Measurements from ENCODE around the gene ANKRD1.
"Not testable (repeated sequence)": the region's sequence is repeated elsewhere in the genome, so short reads cannot be mapped to it uniquely, and the experiment has no call there.

ANKRD1 gene

GRCh38 chr10:90912174-90912573, 8.7 kb downstream of the ANKRD1 start:
- DNase-seq (ENCODE audit: low read depth in 2 of 2) = no peak

DNA sequence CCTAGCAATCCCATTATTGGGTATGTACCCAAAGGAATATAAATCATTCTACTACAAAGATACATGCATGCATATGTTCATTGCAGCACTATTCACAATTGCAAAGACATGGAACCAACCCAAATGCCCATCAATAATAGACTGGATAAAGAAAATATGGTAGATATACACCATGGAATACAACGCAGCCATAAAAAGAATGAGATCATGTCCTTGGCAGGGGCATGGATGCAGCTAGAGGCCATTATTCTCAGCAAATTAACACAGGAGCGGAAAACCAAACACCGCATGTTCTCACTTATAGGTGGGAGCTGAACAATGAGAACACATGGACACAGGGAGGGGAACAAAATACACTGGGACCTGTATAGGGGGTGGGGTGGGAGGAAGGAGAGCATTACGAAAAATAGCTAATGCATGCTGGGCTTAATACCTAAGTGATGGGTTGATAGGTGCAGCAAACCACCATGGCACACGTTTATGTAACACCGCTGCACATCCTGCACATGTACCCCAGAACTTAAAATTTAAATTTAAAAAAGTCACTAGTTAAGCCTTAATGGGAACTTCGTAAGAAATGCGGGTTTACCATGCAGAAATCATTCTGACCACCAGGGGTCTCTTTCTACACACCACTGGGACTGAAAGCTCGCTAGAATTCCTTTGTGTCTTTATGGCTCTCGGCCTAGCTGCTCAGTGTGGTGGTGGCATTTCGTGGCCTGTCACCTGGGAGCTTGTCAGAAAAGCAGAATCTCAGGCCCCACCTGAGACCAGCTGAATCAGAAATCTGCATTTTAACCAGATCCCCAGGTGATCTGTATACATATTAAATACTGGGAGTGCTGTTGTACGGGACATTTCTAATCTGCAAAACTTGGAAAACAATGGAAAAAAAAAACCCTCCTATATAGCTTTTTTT, 9.5 kb downstream of the ANKRD1 start:
- no peak for DNase-seq (ENCODE audit: low read depth in 2 of 2)

- no peak for DNase-seq (ENCODE audit: low read depth in 2 of 2)
Observed at GRCh38 chr10:90906596-90906995, 14.3 kb downstream of the ANKRD1 start.

- DNase-seq (ENCODE audit: low read depth in 2 of 2) = no peak
Observed at GRCh38 chr10:90905925-90906324, 15.0 kb downstream of the ANKRD1 start.

- not testable (repeated sequence) for DNase-seq (ENCODE audit: low read depth in 2 of 2)
Observed at GRCh38 chr10:90896916-90897315, 24.0 kb downstream of the ANKRD1 start.

GRCh38 chr10:90893190-90893589, 27.7 kb downstream of the ANKRD1 start:
- no peak for DNase-seq (ENCODE audit: low read depth in 2 of 2)

DNA sequence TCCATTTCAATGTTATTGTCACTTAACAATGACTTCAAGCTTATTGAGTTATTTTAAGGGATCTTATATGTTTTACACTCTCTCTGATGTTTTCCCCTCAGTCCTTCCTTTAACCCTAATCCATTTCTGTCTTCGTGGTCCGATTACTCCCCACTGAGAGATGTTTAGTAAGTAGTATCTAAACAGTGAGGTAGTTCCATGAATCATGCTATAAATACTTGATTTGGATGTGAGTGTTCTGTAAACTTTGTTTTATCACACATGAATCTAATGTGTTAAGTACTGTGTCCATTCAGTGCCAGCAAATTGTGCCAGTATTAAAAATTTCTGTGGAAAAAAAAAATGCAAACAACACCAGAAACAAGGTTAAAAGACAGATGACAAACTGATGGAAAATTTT, 30.5 kb downstream of the ANKRD1 start:
- DNase-seq (ENCODE audit: low read depth in 2 of 2) = no peak

GRCh38 chr10:90889636-90890035, 31.3 kb downstream of the ANKRD1 start:
- no peak for DNase-seq (ENCODE audit: low read depth in 2 of 2)

- no peak for DNase-seq (ENCODE audit: low read depth in 2 of 2)
Observed at GRCh38 chr10:90888387-90888786, 32.5 kb downstream of the ANKRD1 start.

- DNase-seq (ENCODE audit: low read depth in 2 of 2) = no peak
Observed at GRCh38 chr10:90887555-90887954, 33.3 kb downstream of the ANKRD1 start.

GRCh38 chr10:90885176-90885575, 35.7 kb downstream of the ANKRD1 start:
- DNase-seq (ENCODE audit: low read depth in 2 of 2) = no peak

GRCh38 chr10:90884431-90884830, 36.5 kb downstream of the ANKRD1 start:
- DNase-seq (ENCODE audit: low read depth in 2 of 2) = no peak

DNA sequence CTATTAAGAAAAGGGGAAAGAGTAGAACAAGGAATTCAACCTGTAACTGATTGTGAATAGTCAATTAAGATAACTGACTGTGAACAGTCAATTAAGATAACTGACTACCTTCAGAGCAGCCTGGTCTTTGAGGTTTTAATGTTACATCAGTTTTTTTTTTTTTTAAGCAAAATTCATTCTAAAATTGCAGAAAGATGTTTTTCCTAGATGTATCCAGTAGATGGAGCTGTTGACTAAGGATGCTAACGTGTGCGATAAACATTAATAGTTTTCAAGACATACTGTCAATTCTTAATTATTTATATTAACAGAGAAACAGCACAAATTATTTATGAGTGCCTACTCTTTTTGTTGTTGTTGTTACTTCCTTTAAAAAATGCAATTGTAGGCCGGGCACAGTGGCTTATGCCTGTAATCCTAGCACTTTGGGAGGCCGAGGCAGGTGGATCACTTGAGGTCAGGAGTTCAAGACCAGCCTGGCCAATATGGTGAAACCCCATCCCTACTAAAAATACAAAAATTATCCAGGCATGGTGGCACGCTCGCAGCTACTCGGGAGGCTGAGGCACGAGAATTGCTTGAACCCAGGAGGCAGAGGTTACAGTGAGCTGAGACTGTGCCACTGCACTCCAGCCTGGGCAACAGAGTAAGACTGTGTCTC, 40.7 kb downstream of the ANKRD1 start:
- not testable (repeated sequence) for DNase-seq (ENCODE audit: low read depth in 2 of 2)

GRCh38 chr10:90879062-90879461, 41.8 kb downstream of the ANKRD1 start:
- DNase-seq (ENCODE audit: low read depth in 2 of 2) = no peak

GRCh38 chr10:90872648-90873020, 48.3 kb downstream of the ANKRD1 start:
- no peak for DNase-seq (ENCODE audit: low read depth in 2 of 2)

- peak; percentile 62 to 66 for DNase-seq (ENCODE audit: low read depth in 2 of 2)
Observed at GRCh38 chr10:90871766-90872647, 48.9 kb downstream of the ANKRD1 start, which contains the start of gene RPP30. Gene RPP30, plus strand, starts transcription at chr10:90871974. Its CDS starts 13 bp downstream, at chr10:90871987.

DNA sequence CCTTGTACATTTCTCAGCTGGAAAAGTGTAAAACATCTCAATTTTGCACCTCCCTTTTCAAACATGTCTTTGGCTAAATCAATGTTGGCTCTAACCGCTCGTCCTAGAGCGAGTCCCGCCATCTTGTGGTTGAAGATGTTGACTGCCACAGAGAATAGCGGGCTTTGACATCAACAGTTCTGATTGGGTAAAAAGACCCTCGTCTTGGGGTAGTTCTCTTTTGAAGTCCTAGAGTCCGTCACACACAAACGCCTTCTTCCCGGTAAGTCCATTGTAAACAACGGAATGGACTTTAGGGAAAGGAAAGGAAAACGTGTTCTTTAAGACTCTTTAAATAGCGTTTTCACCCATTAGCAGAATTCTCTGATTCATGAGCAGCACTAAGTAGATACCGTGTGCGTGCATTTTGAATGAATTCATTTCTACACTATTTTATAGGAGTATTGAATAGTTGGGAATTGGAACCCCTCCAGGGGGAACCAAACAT, 49.6 kb downstream of the ANKRD1 start:
- no peak for DNase-seq (ENCODE audit: low read depth in 2 of 2)

GRCh38 chr10:90866050-90866598, 54.8 kb downstream of the ANKRD1 start:
- DNase-seq (ENCODE audit: low read depth in 2 of 2) = no peak

DNA sequence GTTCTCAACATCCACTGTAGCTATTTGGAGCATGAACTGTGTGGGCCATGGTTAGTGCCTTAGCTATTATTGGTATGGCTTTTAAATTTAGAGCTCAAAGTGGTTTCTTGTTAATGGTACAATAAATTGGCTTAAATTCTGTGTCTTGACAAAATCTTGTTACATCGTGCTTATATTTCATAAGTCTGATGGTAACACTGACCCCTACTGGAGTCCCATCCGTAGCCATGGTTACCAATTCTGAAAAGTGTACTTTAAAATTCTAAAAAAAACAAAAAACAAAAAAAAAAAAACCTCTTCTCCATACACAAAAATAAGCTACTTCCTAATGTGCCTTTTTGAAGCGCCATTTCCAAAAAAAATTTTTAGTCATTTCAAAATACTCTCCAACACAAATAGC, 55.5 kb downstream of the ANKRD1 start:
- no peak for DNase-seq (ENCODE audit: low read depth in 2 of 2)

DNA sequence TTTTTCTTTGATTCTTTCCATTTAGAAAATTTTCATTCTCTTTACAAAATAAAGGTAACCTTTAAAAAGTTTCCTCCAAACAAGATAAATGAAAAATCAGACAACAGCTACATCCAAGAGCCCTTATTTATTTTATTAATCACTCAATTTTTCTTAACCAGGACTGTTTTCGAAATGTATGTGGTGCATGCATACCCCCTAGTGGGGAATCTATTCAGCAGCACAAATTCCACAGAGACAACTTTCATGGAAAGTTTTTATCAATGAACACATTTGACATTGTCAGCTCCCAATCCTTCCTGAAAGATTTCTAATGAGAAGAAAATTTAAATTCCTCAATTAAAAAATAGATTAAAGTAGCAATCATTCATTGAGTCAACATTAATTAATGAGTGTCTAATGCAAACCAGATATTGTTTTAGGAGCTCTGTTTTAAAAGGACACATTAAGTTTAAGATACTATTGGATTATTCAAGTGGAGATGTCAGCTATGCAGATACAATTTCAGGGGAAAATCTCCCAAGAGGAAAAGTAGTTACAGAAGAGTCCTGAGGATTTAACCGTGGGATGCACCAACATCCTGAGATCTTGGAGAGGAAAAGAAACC, 57.9 kb downstream of the ANKRD1 start:
- DNase-seq (ENCODE audit: low read depth in 2 of 2) = no peak

Data from stimulated activated CD8-positive, alpha-beta memory T cell treated with anti-CD3 and anti-CD28 coated beads, Interleukin-2, amount 100 ng/mL, for 1 hour (primary cell).